HL-60 (cell line): ENCODE data around the gene CES4A.
"Not testable (repeated sequence)": the region's sequence is repeated elsewhere in the genome, so short reads cannot be mapped to it uniquely, and the experiment has no call there.

Experiments used
- CTCF ChIP-seq: IDR thresholded peaks from one replicate; pipeline ENCODE4 v1.5.1; 2011; ENCODE audit warnings: low read length, control low read depth, inconsistent platforms; ENCODE audit not compliant: insufficient read depth
- GABPA ChIP-seq: IDR thresholded peaks from 2 replicates; pipeline ENCODE4 v1.6.1; 2012; ENCODE audit warnings: low read depth
- POLR2AphosphoS5 ChIP-seq: IDR thresholded peaks from 2 replicates; pipeline ENCODE4 v1.6.1; 2012; ENCODE audit warnings: low read depth
- REST ChIP-seq: IDR thresholded peaks from 2 replicates; pipeline ENCODE4 v1.6.1; 2012; ENCODE audit warnings: low read depth; ENCODE audit not compliant: insufficient replicate concordance
- SPI1 ChIP-seq: IDR thresholded peaks from 2 replicates; pipeline ENCODE4 v1.6.1; 2012; ENCODE audit warnings: low read depth, mild to moderate bottlenecking, borderline replicate concordance

GRCh38 chr16:66955363-66956153 lies 32.8 kb upstream of the CES4A start:
- TF ChIP-seq CTCF, GABPA, POLR2AphosphoS5, REST: not testable (repeated sequence)
- TF ChIP-seq SPI1 = peak; percentile 37; the same call in 1 of the 2 replicates
